NB4 (cell line): ENCODE data around the gene GPC5.

Experiments used
- DNase-seq: peaks from one replicate; pipeline ENCODE4 v3.0.0; 2010; ENCODE audit warnings: low read depth
- H3K4me3 ChIP-seq: one replicate; pipeline ENCODE4 v1.5.1; 2011; ENCODE audit warnings: mild to moderate bottlenecking, low read depth, low read length, moderate library complexity
- CTCF ChIP-seq: IDR thresholded peaks from one replicate; pipeline ENCODE4 v1.5.1; 2012; ENCODE audit warnings: low read depth, low read length
- MAX ChIP-seq: IDR thresholded peaks from 2 replicates; pipeline ENCODE4 v1.6.1; 2011; ENCODE audit warnings: low read depth, low read length
- MYC ChIP-seq: IDR thresholded peaks from 2 replicates; pipeline ENCODE4 v1.6.1; 2011; ENCODE audit warnings: low read depth, low read length
- POLR2A ChIP-seq: IDR thresholded peaks from 2 replicates; pipeline ENCODE4 v1.6.1; 2011; ENCODE audit warnings: mild to moderate bottlenecking; ENCODE audit not compliant: insufficient read length; ENCODE audit errors: extremely low read depth

GPC5 gene

GRCh38 chr13:92491839-92492238, 1093.4 kb downstream of the GPC5 start:
- no peak for TF ChIP-seq POLR2A
- no peak for TF ChIP-seq MYC
- no peak for TF ChIP-seq MAX
- TF ChIP-seq CTCF, result no peak
- no peak for DNase-seq
- H3K4me3 ChIP-seq, result no peak overlapping the region

GRCh38 chr13:92494915-92495314, 1096.5 kb downstream of the GPC5 start:
- no peak for DNase-seq
- no peak overlapping the region for H3K4me3 ChIP-seq
- TF ChIP-seq MYC (no peak), CTCF (no peak), MAX (no peak), POLR2A (no peak)

GRCh38 chr13:92500192-92500591, 1101.8 kb downstream of the GPC5 start:
- no peak overlapping the region for H3K4me3 ChIP-seq
- TF ChIP-seq MYC (no peak), POLR2A (no peak), CTCF (no peak), MAX (no peak)
- no peak for DNase-seq

GRCh38 chr13:92510416-92510815, 1112.0 kb downstream of the GPC5 start:
- no peak overlapping the region for H3K4me3 ChIP-seq
- TF ChIP-seq MAX (no peak), CTCF (no peak), MYC (no peak), POLR2A (no peak)
- DNase-seq, result no peak

- TF ChIP-seq CTCF (no peak), MYC (no peak), MAX (no peak), POLR2A (no peak)
- no peak for DNase-seq
- no peak overlapping the region for H3K4me3 ChIP-seq
Measured at GRCh38 chr13:92512852-92513251, 1114.4 kb downstream of the GPC5 start.

GRCh38 chr13:92513672-92514071, 1115.3 kb downstream of the GPC5 start:
- DNase-seq, result no peak
- H3K4me3 ChIP-seq, result no peak overlapping the region

More at GRCh38 chr13:92513672-92514071, 1115.3 kb downstream of the GPC5 start:
- TF ChIP-seq MYC, result no peak
- no peak for TF ChIP-seq MAX
- no peak for TF ChIP-seq CTCF
- no peak for TF ChIP-seq POLR2A
